Heart left ventricle (tissue), 13 donors: ENCODE measurements around the gene DRD1.

Experiments used
- POLR2A ChIP-seq, 2 donors: fragments of 450-650 bp; IDR thresholded peaks; one replicate each; pipeline ENCODE4 v1.6.1; 2017; ENCODE audit warnings: antibody characterized with exemption in 2 of 2, mild to moderate bottlenecking in 2 of 2, moderate library complexity in 2 of 2
- TF ChIP-seq, protein P1 (sequence below), 12 donors: fragments of 200-600 bp; sonication (generic) in 4 of 12; IDR thresholded peaks; one replicate each; pipeline versions ENCODE4 v1.5.0 to v1.8.0; 2018 to 2022; ENCODE audit warnings: antibody characterized with exemption in 12 of 12, mild to moderate bottlenecking in 5 of 12
- donor health status: ischemic (EF 13 %, LVEDD 7.1; RV severe dilation, severe dysfunction).
- donor health status: DM: no; HTN: yes; CAD: no.
- donor health status: DM: no; HTN: no; CAD: no.
- donor health status: ischemic (EF 25% LVEDD 6.9; RV normal size, moderate dysfunction).
- donor health status: ischemic (EF 25% LVEDD 5.7; RV mildly dilated, moderate dysfunction).
- donor health status: ischemic (EF 35%, LVEDD 5.7; RV mildly dilated, moderate dysfunction).
- donor health status: nonischemic (EF 11% LVEDD 7.7; RV severe dilation, severe dysfunction).
- donor health status: DM: yes; HTN: yes; CAD: no.
- donor health status: PGD.
- donor health status: ischemic (EF 29% LVEDD 5.4; RV normal size, mild dysfunction).
- donor health status: nonischemic (EF 23%, LVEDD 6.1; RV moderate dilation, normal function).

DNA sequence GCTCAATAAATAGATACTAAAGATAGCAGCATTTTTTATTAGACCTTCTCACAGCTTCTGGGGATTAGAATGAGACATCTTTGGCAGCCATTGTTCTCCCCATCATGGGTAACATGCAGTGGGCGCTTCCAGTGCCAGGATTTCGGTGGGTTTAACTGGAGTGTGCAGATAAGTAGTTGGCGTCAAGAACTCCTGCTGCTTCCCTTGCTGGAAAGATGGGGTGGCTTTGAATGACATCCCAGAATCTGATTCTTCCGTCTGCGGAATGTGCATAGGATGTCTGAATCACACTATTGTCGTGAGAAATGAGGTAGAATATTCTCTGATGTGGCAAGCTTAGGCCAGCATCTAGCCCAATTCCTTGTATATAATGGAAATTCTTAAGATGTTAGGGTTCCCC lies 41.6 kb upstream of the DRD1 start:
- TF ChIP-seq, protein P1, sequence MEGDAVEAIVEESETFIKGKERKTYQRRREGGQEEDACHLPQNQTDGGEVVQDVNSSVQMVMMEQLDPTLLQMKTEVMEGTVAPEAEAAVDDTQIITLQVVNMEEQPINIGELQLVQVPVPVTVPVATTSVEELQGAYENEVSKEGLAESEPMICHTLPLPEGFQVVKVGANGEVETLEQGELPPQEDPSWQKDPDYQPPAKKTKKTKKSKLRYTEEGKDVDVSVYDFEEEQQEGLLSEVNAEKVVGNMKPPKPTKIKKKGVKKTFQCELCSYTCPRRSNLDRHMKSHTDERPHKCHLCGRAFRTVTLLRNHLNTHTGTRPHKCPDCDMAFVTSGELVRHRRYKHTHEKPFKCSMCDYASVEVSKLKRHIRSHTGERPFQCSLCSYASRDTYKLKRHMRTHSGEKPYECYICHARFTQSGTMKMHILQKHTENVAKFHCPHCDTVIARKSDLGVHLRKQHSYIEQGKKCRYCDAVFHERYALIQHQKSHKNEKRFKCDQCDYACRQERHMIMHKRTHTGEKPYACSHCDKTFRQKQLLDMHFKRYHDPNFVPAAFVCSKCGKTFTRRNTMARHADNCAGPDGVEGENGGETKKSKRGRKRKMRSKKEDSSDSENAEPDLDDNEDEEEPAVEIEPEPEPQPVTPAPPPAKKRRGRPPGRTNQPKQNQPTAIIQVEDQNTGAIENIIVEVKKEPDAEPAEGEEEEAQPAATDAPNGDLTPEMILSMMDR (IDR thresholded peaks at IDR 0.05): no peak
- no peak for TF ChIP-seq POLR2A (IDR thresholded peaks at IDR 0.05)
